ENCODE results near the gene RNGTT. TPM values are rescaled to one million over a fixed set of nuclear protein-coding genes. Genes with fewer than 3 reads are reported as not detected.

Gene RNGTT
- total and polyA plus RNA-seq, 8 donors, result 1.7 to 6.1 (median 2.9) TPM

GRCh38 chr6:88679841-88680240, 283.6 kb downstream of the RNGTT start:
- DNase-seq (no peak), FAIRE-seq (no peak), ATAC-seq (no peak)
- no peaks in the 10 kb centered on the region for H3K36me3 ChIP-seq
- no peak for TF ChIP-seq CTCF (IDR thresholded peaks at IDR 0.05)
- H3K4me3 ChIP-seq, result no peak overlapping the region
- no peaks in the 10 kb centered on the region for H3K9me3 ChIP-seq
- H3K27me3 ChIP-seq, result no peaks in the 10 kb centered on the region
- 91 to 97% methylated on average over 4 of the region's 4 CpGs for WGBS, 2 donors
- intact Hi-C loops (cut with DNase I), result no loop called here
- H3K4me1 ChIP-seq, result no peaks in the 10 kb centered on the region
- no peak overlapping the region for H3K27ac ChIP-seq

- no peak for ATAC-seq
- no peak for DNase-seq
- FAIRE-seq, result no peak
- TF ChIP-seq CTCF (IDR thresholded peaks at IDR 0.05), result no peak
- intact Hi-C loops (cut with DNase I), result no loop called here
- H3K9me3 ChIP-seq, result no peaks in the 10 kb centered on the region
- no peak overlapping the region for H3K27ac ChIP-seq
- WGBS, 2 donors, result 96% methylated on average over 4 of the region's 4 CpGs
- no peaks in the 10 kb centered on the region for H3K4me1 ChIP-seq
- no peak overlapping the region for H3K4me3 ChIP-seq
- no peaks in the 10 kb centered on the region for H3K36me3 ChIP-seq
- H3K27me3 ChIP-seq, result no peaks in the 10 kb centered on the region
These were observed 286.1 kb downstream of the RNGTT start for GRCh38 chr6:88677356-88677755.

DNA sequence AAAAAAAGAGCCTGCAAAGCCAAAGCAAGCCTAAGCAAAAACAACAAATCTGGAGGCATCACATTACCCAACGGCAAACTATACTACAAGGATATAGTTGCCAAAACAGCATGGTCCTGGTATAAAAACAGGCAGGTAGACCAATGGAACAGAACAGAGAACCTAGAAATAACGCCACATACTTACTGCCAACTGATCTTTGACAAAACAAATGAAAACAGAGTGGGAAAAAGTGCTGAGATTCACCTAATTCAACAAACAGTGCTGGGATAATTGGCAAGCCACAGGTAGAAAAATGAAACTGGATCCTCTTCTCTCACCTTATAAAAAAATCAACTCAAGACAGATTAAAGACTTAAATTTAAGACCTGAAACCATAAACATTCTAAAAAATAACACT, 291.8 kb downstream of the RNGTT start:
- FAIRE-seq (no peak), ATAC-seq (no peak), DNase-seq (no peak)
- H3K9me3 ChIP-seq, result peaks cover 0 to 9% (median 0%) of the 10 kb centered on the region in 4 donors
- H3K36me3 ChIP-seq, result no peaks in the 10 kb centered on the region
- WGBS, 2 donors, result 74 to 96% methylated on average over 2 of the region's 2 CpGs
- no peak overlapping the region for H3K27ac ChIP-seq
- intact Hi-C loops (cut with DNase I), result no loop called here
- no peak for TF ChIP-seq CTCF (IDR thresholded peaks at IDR 0.05)
- no peaks in the 10 kb centered on the region for H3K27me3 ChIP-seq
- no peak overlapping the region for H3K4me3 ChIP-seq
- H3K4me1 ChIP-seq, result no peaks in the 10 kb centered on the region

DNA sequence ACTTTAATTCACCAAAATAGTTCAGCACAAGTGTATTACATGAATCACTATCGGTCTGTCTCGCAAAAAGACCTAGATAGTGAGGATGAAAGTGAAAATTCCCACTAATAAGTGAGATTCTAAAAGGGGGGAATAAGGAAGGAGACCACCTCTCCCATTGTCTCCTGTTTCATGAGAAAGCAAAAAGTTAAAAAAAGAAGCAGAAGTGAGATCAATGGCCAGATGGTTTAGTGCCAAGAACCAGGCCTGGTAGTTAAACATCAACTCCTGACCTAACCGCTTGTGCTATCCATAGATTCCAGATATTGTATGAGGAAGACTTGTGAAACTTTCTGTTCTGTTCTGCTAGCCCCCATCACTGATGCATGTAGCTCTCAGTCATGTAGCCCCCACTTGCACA, 293.0 kb downstream of the RNGTT start:
- ATAC-seq, result no peak
- WGBS, 2 donors, result 82 to 88% methylated on average over 3 of the region's 3 CpGs
- no peaks in the 10 kb centered on the region for H3K4me1 ChIP-seq
- FAIRE-seq, result no peak
- no peak for TF ChIP-seq CTCF (IDR thresholded peaks at IDR 0.05)
- no peak overlapping the region for H3K27ac ChIP-seq
- no peak for DNase-seq
- intact Hi-C loops (cut with DNase I), result no loop called here
- no peaks in the 10 kb centered on the region for H3K36me3 ChIP-seq
- peaks cover 0 to 9% (median 0%) of the 10 kb centered on the region in 4 donors for H3K9me3 ChIP-seq
- H3K4me3 ChIP-seq, result no peak overlapping the region
- no peaks in the 10 kb centered on the region for H3K27me3 ChIP-seq

GRCh38 chr6:88669475-88669874, 293.9 kb downstream of the RNGTT start:
- no peak for ATAC-seq

More at GRCh38 chr6:88669475-88669874, 293.9 kb downstream of the RNGTT start:
- H3K27me3 ChIP-seq, result no peaks in the 10 kb centered on the region
- DNase-seq, result no peak
- no peaks in the 10 kb centered on the region for H3K36me3 ChIP-seq
- no peak overlapping the region for H3K27ac ChIP-seq
- TF ChIP-seq CTCF (IDR thresholded peaks at IDR 0.05), result no peak
- FAIRE-seq, result no peak
- intact Hi-C loops (cut with DNase I), result no loop called here
- WGBS, 2 donors, result 98 to 99% methylated on average over 4 of the region's 4 CpGs
- no peaks in the 10 kb centered on the region for H3K4me1 ChIP-seq
- no peak overlapping the region for H3K4me3 ChIP-seq
- peaks cover 0 to 9% (median 0%) of the 10 kb centered on the region in 4 donors for H3K9me3 ChIP-seq

Data from pancreas (tissue), 10 donors.